Natural killer cell (primary cell): ENCODE measurements around the gene ZNF587. TPM values are rescaled to one million over a fixed set of nuclear protein-coding genes. Genes with fewer than 3 reads are reported as not detected.

Source experiments
- total RNA-seq, 4 donors: library from RNA; stranded (reverse); fragments of 120-200 nt in 1 of 4; gene quantifications; one replicate each; pipeline versions ENCODE4 v1.2.3 to v1.2.4, GENCODE V29; 2013 to 2022

The ZNF587 gene
- total RNA-seq, 3 donors from 2014 or later (not counting 1 experiment from before 2014, with no cell fraction given), result 54.9 to 58.9 (median 55.1) TPM

Other genes with a start within 250 kb of the ZNF587 start
- gene ZNF530, start 250.0 kb upstream of the ZNF587 start, total RNA-seq, result 1 to 10 TPM; 5.1 to 8.0 (median 5.6) TPM
- 10 to 100 TPM; 18.5 to 22.0 (median 20.5) TPM for gene ZNF134, start 235.6 kb upstream of the ZNF587 start, total RNA-seq
- 10 to 100 TPM; 33.7 to 47.0 (median 36.9) TPM for gene ZNF211, start 216.7 kb upstream of the ZNF587 start, total RNA-seq
- not detected for gene ZSCAN4, start 180.9 kb upstream of the ZNF587 start, total RNA-seq
- gene ZNF551, start 167.9 kb upstream of the ZNF587 start, total RNA-seq, result 10 to 100 TPM in 1 of 3 donors, 1 to 10 TPM in 2; 5.6 to 12.9 (median 7.9) TPM
- gene ZNF154, start 140.7 kb upstream of the ZNF587 start, total RNA-seq, result 10 to 100 TPM in 1 of 3 donors, 1 to 10 TPM in 2; 4.2 to 21.6 (median 9.5) TPM
- gene ZNF671, start 122.2 kb upstream of the ZNF587 start, total RNA-seq, result 10 to 100 TPM; 11.1 to 12.9 (median 11.9) TPM
- 10 to 100 TPM; 10.5 to 19.2 (median 18.7) TPM for gene ZNF776, start 103.0 kb upstream of the ZNF587 start, total RNA-seq
- 10 to 100 TPM; 24.0 to 33.3 (median 28.2) TPM for gene ZNF586, start 80.2 kb upstream of the ZNF587 start, total RNA-seq
- 10 to 100 TPM; 13.0 to 14.5 (median 14.3) TPM for gene ZNF552, start 34.9 kb upstream of the ZNF587 start, total RNA-seq
- gene ZNF587B, start 19.6 kb upstream of the ZNF587 start, total RNA-seq, result 10 to 100 TPM; 23.4 to 25.7 (median 23.9) TPM
- gene ZNF814, start 39.2 kb downstream of the ZNF587 start, total RNA-seq, result 10 to 100 TPM; 25.2 to 51.2 (median 38.3) TPM
- 10 to 100 TPM; 32.1 to 46.7 (median 36.4) TPM for gene ZNF417, start 66.7 kb downstream of the ZNF587 start, total RNA-seq
- 10 to 100 TPM in 1 of 3 donors, 1 to 10 TPM in 2; 4.3 to 13.3 (median 6.2) TPM for gene ZNF418, start 85.5 kb downstream of the ZNF587 start, total RNA-seq
- 10 to 100 TPM; 17.7 to 31.2 (median 27.2) TPM for gene ZNF256, start 97.8 kb downstream of the ZNF587 start, total RNA-seq
- under 1 TPM; 0.55 to 0.99 (median 0.70) TPM for gene C19orf18, start 124.7 kb downstream of the ZNF587 start, total RNA-seq
- gene ZNF606, start 153.0 kb downstream of the ZNF587 start, total RNA-seq, result 10 to 100 TPM in 2 of 3 donors, 1 to 10 TPM in 1; 8.9 to 13.5 (median 12.5) TPM
- not detected for gene ZSCAN1, start 184.2 kb downstream of the ZNF587 start, total RNA-seq
- 1 to 10 TPM; 1.6 to 4.3 (median 4.3) TPM for gene ZNF135, start 209.4 kb downstream of the ZNF587 start, total RNA-seq
- gene ZSCAN18, start 248.4 kb downstream of the ZNF587 start, total RNA-seq, result 10 to 100 TPM; 29.9 to 42.7 (median 35.9) TPM